Mesendoderm (in vitro differentiated cells): ENCODE measurements around the gene PPP2R3B.

Experiments
- DNase-seq: peaks from one replicate; pipeline ENCODE4 v3.0.0; 2013
- H2AK5ac ChIP-seq: 2 replicates; pipeline ENCODE4 v1.6.1; 2013; ENCODE audit warnings: low read length, inconsistent platforms
- H2BK120ac ChIP-seq: 2 replicates; pipeline ENCODE4 v1.6.1; 2013; ENCODE audit warnings: low read depth, mild to moderate bottlenecking, low read length, moderate library complexity, mixed read lengths
- H2BK15ac ChIP-seq: replicated peaks from 2 replicates; pipeline ENCODE4 v1.6.1; 2013; ENCODE audit warnings: low read depth, mild to moderate bottlenecking, moderate library complexity
- H2BK5ac ChIP-seq: 2 replicates; pipeline ENCODE4 v1.6.1; 2013; ENCODE audit warnings: low read length, inconsistent platforms
- H3K18ac ChIP-seq: 2 replicates; pipeline ENCODE4 v1.6.1; 2013; ENCODE audit warnings: mild to moderate bottlenecking, low read length, mixed read lengths
- H3K23ac ChIP-seq: one replicate; pipeline ENCODE4 v1.6.1; 2013; ENCODE audit warnings: low read length
- H3K27ac ChIP-seq: 2 replicates; pipeline ENCODE4 v1.5.1; 2013; ENCODE audit warnings: low read depth, mild to moderate bottlenecking, inconsistent platforms, low read length, moderate library complexity
- H3K27me3 ChIP-seq: 2 replicates; pipeline ENCODE4 v1.6.1; 2013; ENCODE audit warnings: low read length, control low read depth, mild to moderate bottlenecking, inconsistent platforms; ENCODE audit not compliant: insufficient read depth, poor library complexity
- H3K36me3 ChIP-seq: 2 replicates; pipeline ENCODE4 v1.6.1; 2013; ENCODE audit warnings: low read length, inconsistent platforms; ENCODE audit not compliant: control insufficient read depth, insufficient read depth
- H3K4ac ChIP-seq: one replicate; pipeline ENCODE4 v1.6.1; 2013; ENCODE audit warnings: low read depth, mild to moderate bottlenecking, low read length, moderate library complexity
- H3K4me1 ChIP-seq: 2 replicates; pipeline ENCODE4 v1.6.1; 2013; ENCODE audit warnings: low read depth, low read length, inconsistent platforms; ENCODE audit not compliant: control insufficient read depth
- H3K4me2 ChIP-seq: 2 replicates; pipeline ENCODE4 v1.6.1; 2013; ENCODE audit warnings: low read length
- H3K4me3 ChIP-seq: 2 replicates; pipeline ENCODE4 v1.5.1; 2013; ENCODE audit warnings: mild to moderate bottlenecking, low read length
- H3K56ac ChIP-seq: one replicate; pipeline ENCODE4 v1.6.1; 2013; ENCODE audit warnings: low read length
- H3K79me1 ChIP-seq: 2 replicates; pipeline ENCODE4 v1.6.1; 2013; ENCODE audit warnings: low read length, inconsistent platforms
- H3K79me2 ChIP-seq: 2 replicates; pipeline ENCODE4 v1.6.1; 2013; ENCODE audit warnings: mild to moderate bottlenecking, low read length; ENCODE audit not compliant: control insufficient read depth, insufficient read depth
- H3K9ac ChIP-seq: 2 replicates; pipeline ENCODE4 v1.6.1; 2013; ENCODE audit warnings: low read length, inconsistent platforms
- H4K5ac ChIP-seq: one replicate; pipeline ENCODE4 v1.6.1; 2013; ENCODE audit warnings: low read length
- H4K8ac ChIP-seq: one replicate; pipeline ENCODE4 v1.6.1; 2013; ENCODE audit warnings: low read depth, mild to moderate bottlenecking, control low read depth, low read length, moderate library complexity
- WGBS: extraction: QIAGEN DNeasy Blood & Tissue Kit; methylation state at CpG from one replicate; pipeline ENCODE4 v1.1.7; 2013; ENCODE audit warnings: low lambda C conversion rate, missing lambda C conversion rate; ENCODE audit not compliant: insufficient coverage; ENCODE audit errors: extremely low coverage; 5-methylcytosine and 5-hydroxymethylcytosine counted together

PPP2R3B gene

DNA sequence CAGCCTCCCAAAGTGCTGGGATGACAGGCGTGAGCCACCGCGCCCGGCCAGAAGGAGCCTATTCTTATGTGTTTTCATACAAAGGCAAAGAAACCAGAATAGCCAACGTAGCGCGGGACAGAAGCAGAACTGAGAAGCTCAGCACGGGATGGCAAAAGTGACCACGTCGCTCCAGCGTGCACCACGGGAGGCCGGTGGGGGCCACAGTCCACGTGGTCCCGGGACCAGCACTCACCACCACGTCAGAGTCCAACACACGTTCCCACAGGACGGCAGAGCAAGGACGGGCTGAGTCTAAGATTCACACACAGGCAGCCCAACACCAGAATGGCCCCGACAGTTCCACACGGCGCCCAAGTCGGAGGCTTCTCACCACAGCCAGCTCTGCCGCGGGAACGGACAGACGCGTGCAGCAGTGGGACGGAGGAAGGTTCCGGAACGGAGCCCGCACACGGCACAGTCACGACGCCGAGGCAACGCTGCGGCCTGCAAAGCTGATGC is 49.3 kb downstream of the PPP2R3B start:
- no peak overlapping the region for H3K9ac ChIP-seq
- no peak overlapping the region for H4K5ac ChIP-seq
- no peak overlapping the region for H3K4ac ChIP-seq
- no peak overlapping the region for H3K18ac ChIP-seq
- H3K79me1 ChIP-seq = no peaks in the 10 kb centered on the region
- H3K36me3 ChIP-seq = peaks cover 1% of the 10 kb centered on the region
- no peak overlapping the region for H3K4me3 ChIP-seq
- H3K23ac ChIP-seq = no peak overlapping the region
- no peak overlapping the region for H2BK5ac ChIP-seq
- no peak overlapping the region for H2AK5ac ChIP-seq
- no peaks in the 10 kb centered on the region for H3K27me3 ChIP-seq
- no peak overlapping the region for H3K27ac ChIP-seq
- no peaks in the 10 kb centered on the region for H3K79me2 ChIP-seq
- H3K4me2 ChIP-seq = no peak overlapping the region
- H3K4me1 ChIP-seq = no peaks in the 10 kb centered on the region
- DNase-seq = no peak
- H3K56ac ChIP-seq = no peak overlapping the region
- H2BK120ac ChIP-seq = no peak overlapping the region
- no peak overlapping the region for H2BK15ac ChIP-seq
- no CpG with 5 or more reads among the region's 38 CpGs for WGBS
- H4K8ac ChIP-seq = no peak overlapping the region

GRCh38 chrX:336227-336626 is 50.5 kb downstream of the PPP2R3B start:
- no peak overlapping the region for H2BK120ac ChIP-seq

DNA sequence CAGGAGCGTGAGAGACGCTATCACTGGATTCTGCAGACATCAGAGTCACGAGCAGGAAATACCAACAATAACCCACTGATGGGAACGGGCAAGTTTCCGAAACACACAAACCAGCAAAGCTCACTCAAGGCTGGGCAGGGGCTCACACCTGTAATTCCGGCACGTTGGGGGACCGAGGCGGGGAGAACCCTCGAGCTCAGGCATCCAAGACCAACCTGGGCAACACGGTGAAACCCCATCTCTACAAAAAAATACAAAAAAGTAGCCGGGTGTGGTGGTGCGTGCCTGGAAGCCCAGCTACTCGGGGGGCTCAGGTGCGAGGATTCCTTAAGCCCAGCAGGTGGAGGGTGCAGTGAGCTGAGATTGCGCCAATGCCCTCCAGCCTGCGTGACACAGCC is 51.0 kb downstream of the PPP2R3B start:
- no CpG with 5 or more reads among the region's 17 CpGs for WGBS
- H2AK5ac ChIP-seq = no peak overlapping the region
- no peak overlapping the region for H3K4me2 ChIP-seq
- no peak overlapping the region for H2BK5ac ChIP-seq
- no peak overlapping the region for H3K4ac ChIP-seq
- H2BK15ac ChIP-seq = no peak overlapping the region
- no peak overlapping the region for H3K56ac ChIP-seq
- H3K27ac ChIP-seq = no peak overlapping the region
- no peak for DNase-seq
- H3K9ac ChIP-seq = no peak overlapping the region
- H4K8ac ChIP-seq = no peak overlapping the region
- H4K5ac ChIP-seq = no peak overlapping the region
- H3K4me1 ChIP-seq = no peaks in the 10 kb centered on the region
- H2BK120ac ChIP-seq = no peak overlapping the region
- H3K27me3 ChIP-seq = no peaks in the 10 kb centered on the region
- H3K36me3 ChIP-seq = peaks cover 1% of the 10 kb centered on the region
- H3K23ac ChIP-seq = no peak overlapping the region
- no peaks in the 10 kb centered on the region for H3K79me2 ChIP-seq
- H3K4me3 ChIP-seq = no peak overlapping the region
- H3K79me1 ChIP-seq = no peaks in the 10 kb centered on the region
- no peak overlapping the region for H3K18ac ChIP-seq

More at GRCh38 chrX:336227-336626, 50.5 kb downstream of the PPP2R3B start:
- Histone ChIP-seq H3K36me3 (peaks cover 1% of the 10 kb centered on the region), H3K79me1 (no peaks in the 10 kb centered on the region), H3K4me1 (no peaks in the 10 kb centered on the region), H3K4me3 (no peak overlapping the region), H3K4ac (no peak overlapping the region), H2BK15ac (no peak overlapping the region), H3K18ac (no peak overlapping the region), H3K23ac (no peak overlapping the region), H3K4me2 (no peak overlapping the region), H2AK5ac (no peak overlapping the region), H3K9ac (no peak overlapping the region), H2BK5ac (no peak overlapping the region), H3K56ac (no peak overlapping the region), H3K27me3 (no peaks in the 10 kb centered on the region), H4K8ac (no peak overlapping the region), H4K5ac (no peak overlapping the region), H3K27ac (no peak overlapping the region), H3K79me2 (no peaks in the 10 kb centered on the region)
- no peak for DNase-seq
- WGBS = no CpG with 5 or more reads among the region's 21 CpGs

GRCh38 chrX:334971-335757 is 51.5 kb downstream of the PPP2R3B start:
- Histone ChIP-seq H2BK120ac (no peak overlapping the region), H3K27ac (no peak overlapping the region), H2BK15ac (no peak overlapping the region), H3K4me2 (no peak overlapping the region), H3K79me2 (no peaks in the 10 kb centered on the region), H4K5ac (no peak overlapping the region), H3K79me1 (no peaks in the 10 kb centered on the region), H3K4me3 (no peak overlapping the region), H3K36me3 (peaks cover 1% of the 10 kb centered on the region), H2AK5ac (no peak overlapping the region), H3K18ac (no peak overlapping the region), H4K8ac (no peak overlapping the region), H3K56ac (no peak overlapping the region), H3K9ac (no peak overlapping the region), H3K4ac (no peak overlapping the region), H3K27me3 (no peaks in the 10 kb centered on the region), H3K4me1 (no peaks in the 10 kb centered on the region), H3K23ac (no peak overlapping the region), H2BK5ac (no peak overlapping the region)
- no peak for DNase-seq
- no CpG with 5 or more reads among the region's 47 CpGs for WGBS

- no peak overlapping the region for H4K8ac ChIP-seq
- H3K56ac ChIP-seq = no peak overlapping the region
- H3K4me1 ChIP-seq = no peaks in the 10 kb centered on the region
- peaks cover 1% of the 10 kb centered on the region for H3K36me3 ChIP-seq
- no peak overlapping the region for H3K4me2 ChIP-seq
- no peak overlapping the region for H3K23ac ChIP-seq
- H4K5ac ChIP-seq = no peak overlapping the region
- H3K4ac ChIP-seq = no peak overlapping the region
- no peaks in the 10 kb centered on the region for H3K79me2 ChIP-seq
- no peak overlapping the region for H3K9ac ChIP-seq
- no peaks in the 10 kb centered on the region for H3K79me1 ChIP-seq
- H3K27me3 ChIP-seq = no peaks in the 10 kb centered on the region
- DNase-seq = no peak
- no peak overlapping the region for H2AK5ac ChIP-seq
- H3K27ac ChIP-seq = no peak overlapping the region
- H2BK15ac ChIP-seq = no peak overlapping the region
- no peak overlapping the region for H2BK5ac ChIP-seq
- H3K18ac ChIP-seq = no peak overlapping the region
- H2BK120ac ChIP-seq = no peak overlapping the region
- H3K4me3 ChIP-seq = no peak overlapping the region
- WGBS = no CpG with 5 or more reads among the region's 53 CpGs
Observed at GRCh38 chrX:334331-334891, 52.3 kb downstream of the PPP2R3B start.
